ENCODE measurements around the gene CRMP1.
"Not testable (repeated sequence)": the region's sequence is repeated elsewhere in the genome, so short reads cannot be mapped to it uniquely, and the experiment has no call there.

CRMP1 gene

DNA sequence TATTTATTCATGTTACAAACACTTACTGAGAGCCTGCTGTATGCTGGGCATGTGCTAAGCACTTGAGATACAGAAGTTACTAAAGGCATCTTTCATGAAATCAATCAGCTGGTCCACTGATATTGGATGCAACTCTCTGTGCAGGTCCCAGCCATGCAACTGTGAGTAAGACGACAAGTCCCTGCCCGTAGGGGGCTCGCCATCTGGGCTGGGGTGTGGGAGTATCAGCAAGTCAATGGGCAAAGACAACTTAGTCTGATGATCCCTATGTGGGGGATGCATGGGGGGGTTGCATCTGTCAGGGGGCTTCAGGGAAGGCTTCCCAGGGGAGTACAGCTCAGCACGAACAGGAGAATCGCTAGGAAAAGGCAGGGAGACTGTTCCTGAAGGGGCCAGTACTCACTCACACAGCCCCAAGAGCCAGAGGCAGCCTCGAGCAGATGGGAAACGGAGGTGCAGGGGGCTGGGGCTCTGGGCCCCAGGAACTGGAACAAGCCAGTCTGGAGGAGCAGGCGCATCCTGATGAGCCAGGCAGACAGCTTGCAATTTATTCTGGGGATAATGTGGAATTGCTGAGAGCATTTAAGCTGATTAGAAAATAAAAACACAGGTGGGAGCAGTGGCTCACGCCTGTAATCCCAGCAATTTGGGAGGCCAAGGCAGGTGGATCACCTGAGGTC lies 40.2 kb downstream of the CRMP1 start:
- peak; percentile 96 for DNase-seq

DNA sequence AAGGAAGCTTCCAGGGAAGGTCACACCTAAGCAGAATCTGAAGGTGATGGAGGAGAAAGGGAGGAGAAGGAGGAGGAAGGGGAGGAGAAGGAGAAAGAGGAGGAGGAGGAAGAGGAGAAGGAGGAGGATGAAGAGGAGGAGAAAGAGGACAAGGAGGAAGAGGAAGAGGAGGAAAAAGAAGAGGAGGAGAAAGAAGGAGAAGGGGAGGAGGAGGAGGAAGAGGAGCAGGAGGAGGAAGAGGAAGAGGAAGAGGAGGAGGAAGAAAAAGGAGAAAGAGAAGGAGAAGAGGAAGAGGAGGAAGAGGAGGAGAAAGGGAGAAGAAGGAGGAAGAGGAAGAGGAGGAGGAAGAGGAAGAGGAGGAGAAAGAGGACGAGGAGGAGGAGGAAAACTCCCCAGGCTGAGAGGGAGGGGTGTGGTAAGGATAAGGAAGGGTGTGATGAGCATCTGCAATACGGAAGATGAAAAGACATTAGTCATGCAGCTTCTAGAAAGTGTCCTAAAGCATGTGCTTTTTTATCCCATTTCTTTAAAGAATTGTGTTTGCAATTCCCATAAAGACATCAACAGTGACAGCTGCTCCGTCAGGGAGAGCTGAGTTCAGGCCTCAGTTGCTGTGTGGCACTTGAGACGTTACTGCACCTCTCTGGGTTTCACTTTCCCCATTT lies 41.1 kb downstream of the CRMP1 start:
- DNase-seq, result no peak

DNA sequence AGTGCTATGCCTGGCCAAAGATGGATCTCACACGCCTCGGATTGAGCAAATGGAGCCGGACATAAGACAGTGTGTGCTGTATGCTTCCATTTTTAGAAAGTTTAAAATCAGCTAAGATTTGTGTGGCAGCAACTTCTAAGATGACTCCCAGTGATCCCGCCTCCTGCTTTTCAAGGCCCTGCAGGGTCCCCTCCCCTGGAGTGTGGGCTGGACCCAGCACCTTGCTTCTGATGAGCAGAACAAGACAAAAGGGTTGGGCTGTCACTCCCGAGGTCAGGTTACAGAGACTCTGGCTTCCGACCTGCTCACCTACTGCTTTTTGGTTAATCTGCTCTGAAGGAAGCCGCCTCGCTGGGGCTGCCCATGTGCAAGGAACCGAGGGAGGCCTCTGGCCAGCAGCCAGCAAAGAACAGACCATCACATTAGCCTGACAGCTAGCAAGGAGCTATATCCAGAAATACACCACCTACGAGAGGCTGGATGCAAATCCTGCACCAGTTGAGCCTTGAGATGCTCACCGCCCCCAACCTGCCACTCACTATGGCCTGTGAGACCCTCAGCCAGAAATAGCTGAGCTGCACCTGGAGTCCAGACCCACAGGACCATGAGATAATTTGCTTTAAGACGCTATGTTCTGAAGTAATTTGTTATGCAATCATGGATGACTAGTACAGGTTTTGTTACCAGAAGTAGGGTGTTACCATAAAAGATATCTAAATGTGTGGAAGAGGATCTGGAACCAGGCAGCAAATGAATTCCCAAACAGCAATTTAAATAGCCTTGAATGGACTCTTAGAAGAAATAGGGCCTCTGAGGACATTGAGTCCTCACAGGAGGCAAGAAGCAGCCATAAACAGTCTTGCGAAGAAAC lies 47.6 kb downstream of the CRMP1 start:
- DNase-seq, result no peak

DNA sequence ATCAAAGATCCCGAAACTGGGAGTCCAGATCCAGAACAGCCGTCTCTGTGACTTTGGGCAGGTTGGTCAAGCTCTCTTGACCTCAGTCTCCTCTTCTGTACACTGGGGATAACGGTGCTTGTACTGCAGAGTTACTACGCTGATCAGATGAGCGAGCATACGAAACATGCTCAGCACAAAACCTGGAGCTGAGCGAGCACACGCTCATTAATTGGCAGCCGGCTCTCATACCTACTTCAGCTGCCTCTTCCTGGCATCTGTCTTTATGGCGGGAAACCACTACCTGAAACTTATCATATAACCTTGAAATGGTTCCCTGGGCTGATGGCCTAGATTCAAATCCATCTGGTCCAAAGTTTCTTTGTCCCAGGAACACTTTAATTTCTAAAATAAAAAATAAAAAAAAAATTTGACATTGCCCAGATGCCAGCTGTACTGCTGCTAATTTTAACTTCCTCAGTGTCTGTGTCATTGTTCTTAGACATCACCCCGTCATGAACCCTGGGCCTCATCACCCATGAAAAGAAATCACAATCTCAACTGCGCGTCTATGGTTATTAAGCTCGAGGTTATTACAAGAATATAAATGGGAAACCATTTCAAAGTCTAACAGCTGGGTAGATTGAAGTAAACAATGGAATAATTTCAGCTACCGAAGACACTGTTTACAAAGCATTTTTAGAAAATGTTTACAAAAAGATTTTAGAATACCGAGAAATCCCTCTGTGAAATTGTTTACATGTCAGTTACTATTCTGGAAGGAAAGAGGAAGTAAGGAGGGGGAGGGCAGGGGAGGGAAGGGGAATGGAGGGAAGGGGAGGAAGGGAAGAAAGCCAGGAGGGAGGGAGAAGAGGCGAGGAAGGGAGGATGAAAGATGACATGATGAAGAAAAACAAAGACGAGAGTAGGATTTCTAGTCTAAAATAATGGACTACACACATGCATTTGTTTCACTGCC lies 49.0 kb downstream of the CRMP1 start:
- no peak for DNase-seq

DNA sequence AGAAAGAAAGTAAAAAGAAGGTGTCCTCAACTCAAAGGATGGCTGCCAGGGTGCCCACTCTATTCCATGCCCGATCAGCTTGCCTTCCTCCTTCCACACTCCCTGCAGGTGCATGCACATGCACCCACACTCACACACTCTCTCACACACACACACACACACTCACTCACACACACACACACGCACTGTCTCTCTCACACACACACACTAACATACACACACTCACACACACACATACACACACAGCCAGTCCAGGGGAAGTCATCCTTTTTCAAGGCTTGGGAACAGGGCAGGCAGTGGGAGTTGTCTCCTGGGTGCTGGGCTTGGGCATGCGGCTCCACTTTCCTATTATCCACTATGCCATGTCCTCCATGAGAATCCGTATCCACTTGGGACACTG lies 50.4 kb downstream of the CRMP1 start:
- no peak for DNase-seq

DNA sequence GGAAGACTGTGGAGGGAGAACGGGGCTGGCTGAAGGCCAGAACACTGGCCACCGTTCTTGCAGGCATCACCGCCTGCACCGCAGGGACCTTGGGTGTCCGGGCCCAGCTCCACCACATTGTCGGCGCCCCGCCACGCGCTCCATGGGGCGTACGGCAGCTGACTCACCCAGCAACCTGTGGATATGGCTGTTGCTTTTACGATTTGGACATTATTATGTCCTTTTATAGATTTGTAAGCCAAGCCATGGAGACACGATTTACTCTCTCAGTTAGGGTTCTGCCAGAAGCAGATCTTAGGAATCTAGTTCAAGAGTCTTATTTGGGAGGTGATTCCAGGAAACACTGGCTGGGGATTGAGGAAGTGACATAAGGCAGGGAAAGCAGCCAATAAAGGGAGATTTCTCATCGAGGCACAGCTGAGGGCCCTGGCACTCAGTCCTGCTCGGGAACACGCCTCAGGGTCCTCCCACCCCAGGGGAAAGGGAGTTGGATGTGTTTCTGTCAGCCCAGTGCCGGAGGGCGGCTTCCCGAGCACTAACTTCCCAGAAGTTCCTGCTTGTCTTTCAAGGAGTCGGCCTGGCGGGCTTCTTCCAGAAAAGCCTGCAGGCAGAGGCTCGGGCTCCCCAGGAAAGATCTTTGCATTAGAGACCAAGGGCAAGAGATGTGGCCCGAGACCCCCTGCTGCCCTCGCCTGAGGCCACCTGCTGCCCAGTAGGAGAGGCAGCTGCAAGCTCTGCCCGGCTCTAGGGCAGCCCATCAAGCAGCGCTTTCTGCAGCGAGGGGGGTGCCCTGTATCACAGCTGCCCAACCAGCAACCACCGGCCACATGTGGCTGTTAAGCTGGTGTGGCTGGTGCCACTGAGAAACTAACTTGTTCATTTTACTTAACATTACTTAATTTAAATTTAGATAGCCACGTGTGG lies 52.9 kb downstream of the CRMP1 start:
- no peak for DNase-seq

DNA sequence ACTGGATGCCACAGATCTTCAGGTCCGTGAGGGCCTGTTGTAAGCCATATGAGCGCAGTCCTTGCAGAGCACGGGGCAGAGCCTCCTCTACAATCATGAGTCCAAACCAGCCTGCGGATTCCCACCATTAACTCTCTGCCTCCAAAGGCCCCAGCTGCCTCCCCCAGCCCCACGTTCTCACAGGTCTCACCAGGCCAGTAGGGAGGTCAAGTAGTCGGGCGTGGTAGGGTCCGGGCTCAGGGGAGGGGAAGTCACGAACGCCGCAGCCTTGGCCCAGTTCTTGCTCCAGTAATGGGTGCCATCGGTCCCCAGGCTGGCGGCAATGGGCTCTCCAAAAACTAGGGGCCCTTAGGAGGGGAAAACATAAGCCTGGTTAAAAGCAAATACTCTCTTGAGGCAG lies 53.6 kb downstream of the CRMP1 start:
- DNase-seq, result no peak

DNA sequence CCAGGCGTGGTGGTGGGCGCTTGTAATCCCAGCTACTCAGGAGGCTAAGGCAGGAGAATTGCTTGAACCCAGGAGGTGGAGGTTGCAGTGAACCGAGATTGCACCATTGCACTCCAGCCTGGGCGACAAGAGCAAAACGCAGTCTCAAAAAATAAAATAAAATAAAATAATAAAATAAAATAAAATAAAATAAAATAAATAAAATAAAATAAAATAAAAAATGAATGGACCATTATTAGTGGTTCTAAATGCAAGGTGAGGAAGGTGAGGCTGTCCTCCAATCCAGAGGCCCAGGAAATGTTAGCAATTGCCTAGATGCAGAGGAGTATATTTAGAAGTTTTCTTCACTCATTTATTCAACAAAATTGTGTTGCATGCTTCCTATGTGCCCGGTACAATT lies 55.4 kb downstream of the CRMP1 start:
- DNase-seq, result not testable (repeated sequence)

DNA sequence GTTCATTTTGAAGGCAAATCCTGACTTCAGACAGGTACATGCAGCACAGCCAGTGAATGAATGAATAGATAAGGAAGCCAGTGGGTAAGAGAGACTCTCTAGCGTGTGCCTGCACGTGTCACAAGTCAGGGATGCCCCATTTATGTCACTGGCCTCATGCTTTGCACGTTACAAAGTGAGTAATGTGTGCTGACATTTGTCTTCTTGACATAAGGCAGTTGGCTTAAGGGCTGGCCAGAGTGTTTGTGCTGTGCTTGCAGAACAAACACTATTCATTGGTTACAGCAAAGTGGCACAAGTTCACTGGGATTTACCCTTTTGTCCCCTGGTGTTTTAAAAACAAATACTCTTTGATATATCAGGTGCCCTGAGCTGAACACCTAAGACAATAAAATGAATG lies 55.9 kb downstream of the CRMP1 start:
- DNase-seq, result no peak

DNA sequence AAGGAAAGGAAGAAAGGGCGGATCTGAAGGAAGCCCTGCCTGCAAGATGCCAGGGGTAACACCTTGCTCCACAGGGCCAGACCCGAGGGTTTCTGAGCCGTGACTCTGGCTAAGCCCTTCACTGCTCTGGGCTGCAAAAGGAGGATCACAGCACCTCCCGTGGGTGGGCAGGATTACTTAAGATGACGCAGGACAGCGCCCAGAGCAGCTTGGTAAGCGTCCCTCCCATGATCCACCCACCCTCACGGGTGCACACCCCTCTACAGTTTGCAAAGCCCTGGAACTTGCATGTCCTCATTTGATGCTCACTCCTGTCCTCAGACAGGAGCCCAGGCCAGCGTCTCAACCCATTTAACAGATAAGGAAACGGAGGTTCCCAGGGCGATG lies 64.9 kb downstream of the CRMP1 start:
- no peak for DNase-seq

DNA sequence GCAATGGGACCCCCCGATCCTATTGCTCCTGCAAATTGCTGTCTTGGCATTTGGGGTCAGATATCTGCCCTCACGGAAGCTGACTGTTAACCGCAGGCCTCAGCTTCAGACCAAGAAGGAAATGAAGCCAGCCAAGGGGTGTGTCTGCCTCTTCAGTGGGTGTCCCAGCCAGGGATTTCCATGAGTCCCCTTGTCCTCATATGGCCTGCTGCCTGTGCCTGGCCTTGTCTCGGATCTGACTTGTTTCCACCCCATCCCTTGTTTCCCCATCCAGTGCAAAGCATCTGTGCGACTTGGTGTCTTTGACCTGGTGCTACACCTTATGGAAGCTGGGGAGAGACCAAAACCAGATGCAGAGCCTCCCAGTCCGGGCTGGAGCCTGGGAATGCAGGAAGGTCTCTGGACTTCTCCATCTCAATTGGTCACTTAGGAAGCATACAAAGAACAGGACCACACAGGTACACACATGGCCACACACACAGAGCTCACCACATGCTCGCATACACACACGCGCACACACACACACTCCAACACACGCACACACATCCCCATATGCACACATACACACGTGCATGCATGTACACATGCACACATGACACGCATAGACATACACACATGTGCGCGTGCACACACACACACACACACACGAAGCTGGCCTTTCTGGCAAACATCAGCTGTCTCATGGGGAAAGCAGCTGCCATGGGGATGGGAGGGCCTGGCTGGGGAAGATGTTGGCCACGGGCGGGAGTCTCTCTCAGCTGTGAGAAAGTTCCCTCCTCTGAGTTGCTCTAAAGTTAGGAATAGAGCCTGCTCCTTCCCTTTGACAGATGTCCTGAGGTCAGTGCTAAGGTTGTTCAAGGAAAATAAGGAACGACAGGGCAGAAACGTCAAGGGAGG lies 65.5 kb downstream of the CRMP1 start:
- no peak for DNase-seq

DNA sequence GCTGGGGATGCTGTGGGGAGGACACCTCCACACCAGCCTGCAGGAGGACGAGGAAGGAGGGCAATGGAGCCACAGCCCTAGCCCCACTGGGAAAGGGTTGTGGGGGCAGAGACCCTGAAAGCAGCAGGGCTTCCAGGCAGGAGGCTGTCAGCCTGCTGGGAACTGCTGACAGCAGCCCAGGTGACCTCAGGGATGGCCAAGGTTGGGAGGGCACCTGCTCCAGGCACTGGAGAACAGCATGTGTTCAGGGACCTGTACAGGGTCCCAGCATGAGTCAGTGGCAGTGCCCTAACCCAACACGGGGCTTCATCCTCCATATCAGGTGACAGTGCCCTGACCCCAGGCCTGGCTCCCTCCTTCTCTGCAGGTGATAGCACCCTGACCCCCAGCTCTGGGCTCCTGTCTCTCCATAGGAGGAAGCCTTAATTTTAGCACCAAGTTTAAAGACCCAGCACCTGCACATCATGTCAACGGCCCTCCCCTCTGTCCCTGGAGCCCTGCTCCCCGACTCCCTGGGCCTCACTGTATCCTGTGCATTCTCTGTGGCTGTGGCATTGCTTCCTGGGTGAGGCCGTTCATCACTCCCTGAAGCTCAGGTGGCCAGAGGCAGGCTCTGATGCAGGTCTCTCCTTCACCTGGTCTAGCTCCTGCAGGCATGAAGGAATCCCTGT lies 66.3 kb downstream of the CRMP1 start:
- DNase-seq, result no peak

DNA sequence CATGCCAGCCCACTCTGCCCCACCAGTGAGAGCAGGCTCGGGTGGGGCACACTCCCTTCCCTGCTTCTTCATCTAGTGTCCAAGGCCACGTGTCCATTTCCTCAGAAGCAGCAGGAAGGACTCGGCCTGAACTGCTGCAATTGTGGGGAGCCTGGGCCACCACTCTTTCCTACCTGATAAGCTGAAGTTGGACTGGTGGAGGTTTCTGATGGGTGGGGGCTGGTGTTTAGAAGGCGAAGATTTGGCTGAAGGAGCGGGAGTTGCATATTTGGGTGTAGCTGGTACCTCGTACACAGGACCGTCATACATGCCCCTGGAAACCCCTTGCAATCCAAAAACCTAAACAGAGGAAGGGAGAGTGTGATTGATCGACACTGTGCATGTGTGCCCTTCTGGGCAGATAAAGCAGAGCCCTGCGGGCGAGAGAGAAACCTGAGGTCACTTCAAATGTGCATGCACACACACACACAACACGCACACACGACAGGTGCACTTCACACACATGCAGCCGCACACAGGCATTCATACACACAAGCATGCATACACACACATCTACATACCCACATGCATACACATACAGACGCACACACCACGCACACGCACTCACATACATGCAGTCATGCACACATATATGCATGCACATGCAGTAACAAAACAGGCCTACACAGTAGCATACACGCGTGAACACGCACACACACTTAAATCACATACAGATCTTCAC lies 67.4 kb downstream of the CRMP1 start:
- DNase-seq, result no peak

DNA sequence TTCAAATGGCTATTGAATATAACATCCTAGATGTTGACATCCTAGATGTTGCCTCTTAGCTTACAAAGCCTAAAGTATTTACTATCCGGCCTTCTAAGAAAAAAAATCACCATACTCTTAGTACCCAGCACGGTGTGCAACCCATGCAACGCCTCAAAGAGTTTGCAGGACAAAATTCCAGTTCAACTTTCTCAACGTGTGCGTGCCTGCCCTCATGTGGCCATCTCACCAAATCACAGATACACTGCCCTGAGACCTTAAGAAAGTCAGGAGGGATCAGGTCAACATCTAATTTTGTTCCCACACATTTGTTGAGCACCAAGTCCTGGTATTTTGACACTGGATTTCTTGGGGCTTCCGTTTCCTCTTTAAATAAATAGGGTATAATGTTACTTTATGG lies 68.3 kb downstream of the CRMP1 start:
- DNase-seq, result no peak

DNA sequence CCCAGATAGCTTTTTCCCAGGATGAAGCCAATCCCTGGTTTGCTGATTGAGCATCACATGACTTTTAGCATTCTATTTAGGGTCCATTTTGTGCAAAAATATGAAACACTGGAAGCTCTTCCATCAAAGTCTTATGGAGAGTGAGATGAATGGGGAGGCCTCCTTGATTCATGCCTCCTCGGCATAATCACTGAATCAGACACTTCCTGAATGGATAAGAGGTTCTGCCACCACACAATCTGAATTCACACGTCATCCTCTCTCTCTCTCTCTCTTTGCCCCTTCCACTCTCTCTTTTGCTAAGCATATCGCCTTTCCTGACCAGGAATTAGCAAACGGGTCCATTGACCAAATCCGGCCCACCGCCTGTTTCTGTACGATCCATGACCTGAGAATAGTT lies 68.7 kb downstream of the CRMP1 start:
- DNase-seq, result no peak

DNA sequence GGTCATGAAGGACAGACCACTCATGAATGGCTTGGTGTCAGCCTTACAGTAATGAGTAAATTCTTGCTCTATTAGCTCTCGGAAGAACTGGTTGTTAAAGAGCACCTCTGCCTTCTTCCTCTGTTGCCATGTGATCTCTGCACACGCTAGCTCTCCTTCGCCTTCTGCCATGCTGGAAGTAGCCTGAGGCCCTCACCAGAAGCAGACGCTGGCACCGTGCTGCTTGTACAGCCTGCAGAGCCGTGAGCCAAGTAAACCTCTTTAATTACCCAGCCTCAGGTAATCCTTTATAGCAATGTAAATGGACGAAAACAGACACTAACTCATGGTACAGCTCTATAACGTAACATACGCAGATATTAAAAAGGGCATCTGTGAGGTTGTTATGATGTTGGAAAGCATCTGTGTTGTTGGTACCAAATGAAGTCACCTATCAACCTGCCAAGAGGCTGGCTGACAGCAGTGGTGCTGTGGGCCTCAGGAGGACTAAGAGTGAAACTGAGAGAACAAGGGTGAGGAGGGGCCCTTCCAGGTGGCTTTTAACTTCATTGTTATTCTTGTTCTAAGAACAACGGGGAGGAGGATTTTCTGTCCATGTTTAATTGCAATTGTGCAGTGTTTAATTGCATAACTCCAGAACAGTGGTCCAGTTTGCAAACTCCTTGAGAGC lies 69.2 kb downstream of the CRMP1 start:
- no peak for DNase-seq

DNA sequence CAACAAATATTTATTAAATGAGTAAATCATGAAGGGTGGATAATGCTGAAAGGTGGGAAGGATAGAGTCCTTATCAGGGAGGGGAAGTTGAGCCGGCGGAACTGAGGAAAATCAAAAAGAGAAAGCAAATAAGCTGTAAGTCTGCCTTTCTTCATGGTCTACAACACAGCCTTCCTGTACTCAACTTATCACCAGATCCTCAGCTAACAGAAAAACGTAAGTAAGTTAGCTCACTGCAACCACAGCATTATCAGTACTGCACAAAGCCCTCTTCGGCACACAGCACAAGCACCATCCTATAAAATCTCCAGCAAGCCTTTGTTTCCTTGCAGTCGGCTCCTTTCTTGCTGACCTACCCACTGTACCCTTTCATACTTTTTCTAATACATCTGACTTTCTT lies 70.3 kb downstream of the CRMP1 start:
- no peak for DNase-seq

DNA sequence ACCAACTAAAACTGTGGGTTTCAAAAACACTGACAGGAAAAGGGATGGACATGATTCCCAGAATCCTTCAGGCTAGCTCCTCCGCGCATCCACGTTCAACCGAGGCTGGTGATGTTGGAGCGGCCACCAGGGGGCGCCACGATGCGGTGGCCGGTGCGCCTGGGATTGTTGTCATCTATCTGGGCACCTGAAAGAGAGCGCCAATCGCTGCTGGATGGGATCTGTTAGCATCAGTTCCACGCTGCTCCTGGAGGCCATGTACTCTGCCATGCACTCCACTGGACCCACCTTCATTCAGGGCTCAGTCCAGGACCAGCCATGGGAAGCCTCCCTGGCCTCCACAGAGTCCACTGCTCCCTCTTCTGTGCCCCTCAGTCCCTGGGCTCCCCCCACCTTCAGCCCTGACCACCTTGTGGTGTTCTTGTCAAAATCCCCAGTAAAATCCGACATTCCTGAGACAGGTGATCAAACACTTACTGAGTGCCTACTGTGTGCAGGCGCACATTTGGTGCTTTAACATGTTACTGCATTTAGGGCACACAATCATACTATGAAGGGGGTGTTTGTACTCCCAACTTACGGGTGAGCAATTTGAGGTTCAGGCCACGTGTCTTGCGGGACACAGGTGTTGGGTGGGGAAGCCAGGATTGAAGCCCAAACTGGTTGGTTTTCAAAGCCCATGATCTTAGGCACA lies 71.1 kb downstream of the CRMP1 start:
- no peak for DNase-seq
